ENCODE data around the gene RNASE7. TPM values are rescaled to one million over a fixed set of nuclear protein-coding genes. Genes with fewer than 3 reads are reported as not detected.

The RNASE7 gene
- total RNA-seq, 1 donor from 2014 or later = 0.86 TPM

GRCh38 chr14:21026988-21027315 lies 15.2 kb upstream of the RNASE7 start:
- no peak for DNase-seq (ENCODE audit: low read depth)
- no peak for TF ChIP-seq CTCF (conservative IDR thresholded peaks at IDR 0.05; ENCODE audit: low read depth, low read length)

GRCh38 chr14:21029917-21030316 lies 12.2 kb upstream of the RNASE7 start, which contains the start of gene TPPP2:
TPPP2 (plus strand) TSS chr14:21030217; CDS start chr14:21030582, 365 bp downstream.
- no peak for DNase-seq (ENCODE audit: low read depth)
- TF ChIP-seq CTCF (conservative IDR thresholded peaks at IDR 0.05; ENCODE audit: low read depth, low read length) = no peak
- no peak within 1 kb of the TSS for H3K4me3 ChIP-seq (ENCODE audit: low read depth, low read length)

More at GRCh38 chr14:21026988-21027315, 15.2 kb upstream of the RNASE7 start:
- H3K4me3 ChIP-seq (ENCODE audit: low read depth, low read length) = no peak overlapping the region

GRCh38 chr14:21030531-21030930 lies 11.6 kb upstream of the RNASE7 start:
- H3K4me3 ChIP-seq (ENCODE audit: low read depth, low read length) = no peak overlapping the region
- TF ChIP-seq CTCF (conservative IDR thresholded peaks at IDR 0.05; ENCODE audit: low read depth, low read length) = no peak
- DNase-seq (ENCODE audit: low read depth) = no peak

GRCh38 chr14:21032326-21033132 lies 9.6 kb upstream of the RNASE7 start:
- no peak for TF ChIP-seq CTCF (conservative IDR thresholded peaks at IDR 0.05; ENCODE audit: low read depth, low read length)
- DNase-seq (ENCODE audit: low read depth) = no peak
- no peak overlapping the region for H3K4me3 ChIP-seq (ENCODE audit: low read depth, low read length)

- TF ChIP-seq CTCF (conservative IDR thresholded peaks at IDR 0.05; ENCODE audit: low read depth, low read length) = no peak
- DNase-seq (ENCODE audit: low read depth) = no peak
- no peak overlapping the region for H3K4me3 ChIP-seq (ENCODE audit: low read depth, low read length)
Measured at GRCh38 chr14:21033133-21033698, 8.9 kb upstream of the RNASE7 start.

GRCh38 chr14:21034707-21035106 lies 7.5 kb upstream of the RNASE7 start, which contains the start of gene RNASE13:
RNASE13 (minus strand) TSS chr14:21034807; CDS start chr14:21034288, 519 bp downstream.
- no peak for TF ChIP-seq CTCF (conservative IDR thresholded peaks at IDR 0.05; ENCODE audit: low read depth, low read length)
- no peak within 1 kb of the TSS for H3K4me3 ChIP-seq (ENCODE audit: low read depth, low read length)
- no peak for DNase-seq (ENCODE audit: low read depth)
